ENCODE results near the gene KCP.
A peak's percentile ranks its signal among the peaks of the same experiment; 100 is the strongest.

Gene KCP

GRCh38 chr7:128940494-128941322 lies 30.2 kb upstream of the KCP start:
- peak overlapping the region; percentile 90 for H3K4me3 ChIP-seq (replicated peaks; ENCODE audit: low read depth, low read length)
- no peaks in the 10 kb centered on the region for H3K27me3 ChIP-seq (replicated peaks; ENCODE audit: control insufficient read depth, insufficient read depth, low read length)
- H3K36me3 ChIP-seq (ENCODE audit: control insufficient read depth, insufficient read depth, low read length) = peaks cover 14% of the 10 kb centered on the region
- no peak for TF ChIP-seq CTCF (IDR thresholded peaks at IDR 0.05; ENCODE audit: insufficient read depth, low read length, poor library complexity, severe bottlenecking)
- DNase-seq (ENCODE audit: extremely low read depth, insufficient read length) = peak; percentile 90

- peak overlapping the region; percentile 90 for H3K4me3 ChIP-seq (replicated peaks; ENCODE audit: low read depth, low read length)
- H3K36me3 ChIP-seq (ENCODE audit: control insufficient read depth, insufficient read depth, low read length) = peaks cover 9% of the 10 kb centered on the region
- peak; percentile 77 for DNase-seq (ENCODE audit: extremely low read depth, insufficient read length)
Measured at GRCh38 chr7:128939861-128940410, 29.4 kb upstream of the KCP start.

GRCh38 chr7:128939075-128939860 lies 28.8 kb upstream of the KCP start:
- Histone ChIP-seq H3K4me3 (replicated peaks; ENCODE audit: low read depth, low read length) (peak overlapping the region; percentile 90), H3K27me3 (replicated peaks; ENCODE audit: control insufficient read depth, insufficient read depth, low read length) (no peaks in the 10 kb centered on the region), H3K36me3 (ENCODE audit: control insufficient read depth, insufficient read depth, low read length) (peaks cover 6% of the 10 kb centered on the region)
- DNase-seq (ENCODE audit: extremely low read depth, insufficient read length) = peak; percentile 77
- no peak for TF ChIP-seq CTCF (IDR thresholded peaks at IDR 0.05; ENCODE audit: insufficient read depth, low read length, poor library complexity, severe bottlenecking)

More at GRCh38 chr7:128939861-128940410, 29.4 kb upstream of the KCP start:
- H3K27me3 ChIP-seq (replicated peaks; ENCODE audit: control insufficient read depth, insufficient read depth, low read length) = no peaks in the 10 kb centered on the region
- peak; percentile 45 for TF ChIP-seq CTCF (IDR thresholded peaks at IDR 0.05; ENCODE audit: insufficient read depth, low read length, poor library complexity, severe bottlenecking)

- TF ChIP-seq CTCF (IDR thresholded peaks at IDR 0.05; ENCODE audit: insufficient read depth, low read length, poor library complexity, severe bottlenecking) = no peak
Measured at GRCh38 chr7:128938544-128939074, 28.1 kb upstream of the KCP start.

GRCh38 chr7:128937647-128938543 lies 27.4 kb upstream of the KCP start, which contains the start of gene IRF5:
Gene IRF5, plus strand, starts transcription at chr7:128937927. Its CDS starts 4,155 bp downstream, at chr7:128942082.
- peak; percentile 83 for DNase-seq (ENCODE audit: extremely low read depth, insufficient read length)
- peaks cover 5% of the 10 kb centered on the region for H3K36me3 ChIP-seq (ENCODE audit: control insufficient read depth, insufficient read depth, low read length)
- peak within 1 kb of the TSS; percentile 90 for H3K4me3 ChIP-seq (replicated peaks; ENCODE audit: low read depth, low read length)
- no peak for TF ChIP-seq CTCF (IDR thresholded peaks at IDR 0.05; ENCODE audit: insufficient read depth, low read length, poor library complexity, severe bottlenecking)
- H3K27me3 ChIP-seq (replicated peaks; ENCODE audit: control insufficient read depth, insufficient read depth, low read length) = no peaks in the 10 kb centered on the region

More at GRCh38 chr7:128938544-128939074, 28.1 kb upstream of the KCP start:
- H3K4me3 ChIP-seq (replicated peaks; ENCODE audit: low read depth, low read length) = peak overlapping the region; percentile 90
- no peaks in the 10 kb centered on the region for H3K27me3 ChIP-seq (replicated peaks; ENCODE audit: control insufficient read depth, insufficient read depth, low read length)
- DNase-seq (ENCODE audit: extremely low read depth, insufficient read length) = peak; percentile 77
- H3K36me3 ChIP-seq (ENCODE audit: control insufficient read depth, insufficient read depth, low read length) = peaks cover 6% of the 10 kb centered on the region
